Stimulated activated CD8-positive, alpha-beta memory T cell treated with anti-CD3 and anti-CD28 coated beads, Interleukin-4, amount 100 ng/mL, for 24 hours (primary cell): ENCODE data around the gene SLK.

Experiments used
- DNase-seq: peaks from one replicate; pipeline ENCODE4 v3.0.0-alpha.2; 2020; ENCODE audit warnings: low read depth

The SLK gene

DNA sequence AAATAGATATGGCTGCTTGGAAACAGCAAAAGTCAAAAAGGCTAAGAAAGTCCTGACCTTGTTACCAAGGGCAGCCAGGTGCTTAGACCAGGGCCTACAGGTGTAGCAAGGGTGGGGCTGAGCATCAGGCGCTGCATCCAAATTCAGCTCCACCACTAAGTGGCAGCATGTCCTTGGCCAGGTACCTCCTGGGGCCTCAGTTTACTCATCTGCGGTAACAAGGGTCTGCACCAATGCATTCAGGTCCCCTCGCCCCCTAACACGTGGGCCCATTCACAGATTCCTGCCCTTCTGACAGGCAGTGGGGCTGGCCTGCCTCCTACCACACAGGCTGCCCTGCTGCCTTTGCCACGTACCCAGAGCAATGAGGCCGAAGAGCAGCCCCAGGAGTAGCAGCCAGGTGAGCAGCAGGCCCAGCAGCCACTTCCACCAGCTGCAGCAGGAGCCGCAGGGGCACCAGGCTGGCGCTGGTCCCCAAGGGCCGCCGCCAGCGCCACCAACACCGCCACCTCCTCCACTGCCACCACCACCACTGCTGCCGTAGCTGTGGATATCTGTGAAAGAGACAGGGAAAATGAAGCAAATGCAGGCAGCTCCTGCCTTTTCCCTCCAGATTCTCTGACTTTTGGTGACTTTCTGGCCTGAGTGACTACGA lies 89.8 kb downstream of the SLK start:
- DNase-seq = no peak

DNA sequence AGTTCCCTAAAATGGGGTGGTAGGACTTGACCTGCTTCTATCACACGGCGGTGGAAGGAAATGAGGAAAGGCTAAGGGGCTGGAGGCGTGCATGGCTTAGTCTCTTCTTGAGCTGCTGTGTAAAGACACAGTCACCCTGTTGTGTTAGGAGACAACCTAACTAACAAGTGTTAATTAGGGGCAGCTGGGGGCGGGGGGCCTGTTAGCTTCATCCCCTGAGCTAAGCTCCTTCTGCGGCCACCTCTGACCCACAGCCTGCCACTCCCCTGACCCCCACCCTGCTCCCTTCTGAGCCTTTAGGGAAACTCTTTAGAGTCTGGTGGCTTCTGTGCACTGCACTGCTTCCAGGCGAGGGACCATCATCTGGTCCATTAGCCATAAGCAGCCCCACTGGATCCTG lies 90.8 kb downstream of the SLK start:
- no peak for DNase-seq

DNA sequence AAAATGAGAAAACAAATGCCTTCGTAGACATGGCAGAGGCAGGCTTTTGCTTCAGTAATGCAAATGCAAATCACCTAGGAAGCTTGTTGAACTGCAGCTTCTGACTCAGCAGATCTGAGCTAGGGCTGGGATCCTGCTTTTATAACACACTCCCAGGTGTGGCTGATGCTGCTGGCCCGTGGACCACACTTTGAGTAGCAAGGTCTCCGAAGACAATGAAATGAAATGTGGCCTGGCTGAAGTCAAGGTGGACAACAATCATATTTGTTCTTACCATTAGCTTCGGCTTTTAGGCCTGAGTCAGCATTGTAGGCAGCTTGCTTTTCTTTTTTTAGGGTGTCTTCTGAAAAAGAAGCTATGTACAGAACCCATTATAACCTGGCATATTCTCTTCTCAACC lies 92.4 kb downstream of the SLK start:
- no peak for DNase-seq

DNA sequence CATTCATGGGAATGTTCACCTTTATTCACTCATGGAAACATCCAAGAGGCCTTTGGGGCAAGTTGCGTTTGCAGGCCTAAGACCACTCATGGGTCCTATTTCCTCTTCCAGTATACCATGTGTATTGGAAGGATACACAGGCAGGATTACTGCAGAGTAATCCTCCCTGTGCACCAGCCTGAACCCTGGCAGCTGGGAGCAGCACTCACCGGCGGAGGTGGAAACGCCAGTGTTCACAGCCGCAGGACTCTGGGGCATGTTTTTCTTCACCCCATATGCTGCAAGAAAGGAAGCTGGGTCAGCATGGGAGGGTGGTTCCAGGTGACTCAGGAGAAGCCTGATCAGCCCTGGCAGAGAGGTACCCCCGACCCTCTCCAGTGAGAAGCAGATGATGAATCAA lies 94.3 kb downstream of the SLK start:
- DNase-seq = no peak

DNA sequence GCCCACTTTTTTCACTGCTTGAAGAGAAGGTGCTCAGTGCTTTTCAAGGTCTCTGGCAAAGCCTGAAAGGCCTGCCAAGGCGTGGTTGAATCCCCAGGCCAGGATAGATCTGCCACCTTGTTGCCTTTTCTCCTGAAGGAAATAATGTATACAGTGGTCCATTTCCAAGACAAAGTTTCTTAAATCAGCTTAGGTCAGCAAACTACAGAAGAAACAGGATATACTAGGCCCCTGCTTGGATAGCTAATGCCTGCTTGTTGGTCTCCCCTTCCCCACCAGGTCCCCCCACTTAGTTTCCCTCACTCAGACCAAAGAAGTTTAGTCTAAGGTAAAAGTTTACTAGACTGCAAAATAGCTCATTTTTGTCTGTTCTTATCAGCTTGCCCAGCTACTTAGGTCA lies 98.8 kb downstream of the SLK start:
- no peak for DNase-seq

DNA sequence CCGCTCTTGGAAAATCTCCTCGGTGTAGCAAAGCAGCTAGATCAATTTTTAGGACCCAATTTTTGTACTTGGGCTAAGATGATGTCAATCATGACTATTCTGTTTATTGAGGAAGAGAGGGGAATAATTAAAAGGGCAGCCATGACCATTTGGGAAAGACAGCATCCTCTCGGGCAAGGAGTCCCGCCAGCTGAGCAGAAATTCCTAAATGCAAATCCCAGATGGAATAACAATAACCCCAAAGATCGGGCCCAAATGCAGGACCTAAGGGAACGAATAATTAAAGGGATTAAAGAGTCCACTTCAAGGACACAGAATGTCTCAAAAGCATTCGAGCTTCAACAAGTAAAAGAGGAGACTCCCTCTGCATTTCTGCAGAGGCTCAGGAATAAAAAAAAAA lies 100.0 kb downstream of the SLK start:
- DNase-seq = no peak

DNA sequence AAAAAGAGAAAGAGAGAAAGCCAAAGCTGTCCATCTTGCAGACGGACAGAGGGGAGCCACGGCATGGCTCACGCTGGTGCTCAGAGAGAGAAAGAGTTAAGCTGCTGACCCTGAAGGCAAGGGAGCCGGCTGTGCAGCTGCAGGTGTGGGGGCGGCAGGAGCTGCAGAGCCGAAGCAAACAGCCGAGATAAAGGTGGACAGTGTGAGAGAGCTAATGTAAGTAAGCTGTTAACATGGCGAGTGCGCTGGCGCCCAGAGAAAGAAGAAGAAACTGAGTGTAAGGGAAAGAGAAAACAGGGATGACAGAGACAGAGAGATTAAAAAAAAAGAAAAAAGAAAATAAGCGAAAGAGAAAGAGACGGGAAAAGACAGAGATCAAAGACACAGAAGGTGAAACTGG lies 100.6 kb downstream of the SLK start:
- DNase-seq = no peak

DNA sequence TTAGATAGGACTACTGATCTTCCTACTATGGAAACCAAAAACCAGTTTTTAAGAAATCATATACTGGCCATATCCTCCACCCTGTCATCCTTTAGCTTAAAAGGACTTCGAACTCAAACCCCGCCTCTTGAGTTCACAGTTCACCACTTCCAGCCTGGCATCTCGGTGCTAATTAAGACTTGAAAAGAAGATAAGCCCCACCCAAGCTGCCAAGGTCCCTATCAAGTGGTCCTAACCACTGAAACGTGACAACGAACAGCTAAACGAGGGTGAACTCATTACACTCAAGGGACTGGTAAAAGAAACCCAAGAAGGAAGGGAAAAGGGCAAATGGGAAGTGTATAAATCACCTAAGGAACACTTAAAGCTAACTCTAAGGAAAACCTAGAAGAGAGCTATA lies 102.7 kb downstream of the SLK start:
- DNase-seq = no peak

DNA sequence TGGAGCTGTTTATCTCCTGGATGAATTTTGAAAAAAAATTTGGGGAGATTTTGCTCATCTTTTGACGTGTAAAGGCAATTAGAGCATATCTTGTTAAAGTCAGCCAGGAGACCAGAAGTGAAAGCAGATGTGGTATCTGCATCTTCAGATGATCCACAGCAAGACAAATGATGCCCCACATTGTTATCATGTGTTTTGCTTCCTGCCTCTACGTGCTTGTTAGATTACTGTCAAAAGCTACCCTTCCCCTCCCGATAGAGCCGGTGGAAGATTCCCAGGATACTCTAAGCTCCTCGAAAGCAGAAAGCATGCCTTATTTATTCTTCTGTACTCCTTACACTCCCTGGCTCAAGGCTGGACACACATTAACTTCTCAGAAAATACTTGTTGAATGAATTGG lies 105.8 kb downstream of the SLK start:
- DNase-seq = no peak

DNA sequence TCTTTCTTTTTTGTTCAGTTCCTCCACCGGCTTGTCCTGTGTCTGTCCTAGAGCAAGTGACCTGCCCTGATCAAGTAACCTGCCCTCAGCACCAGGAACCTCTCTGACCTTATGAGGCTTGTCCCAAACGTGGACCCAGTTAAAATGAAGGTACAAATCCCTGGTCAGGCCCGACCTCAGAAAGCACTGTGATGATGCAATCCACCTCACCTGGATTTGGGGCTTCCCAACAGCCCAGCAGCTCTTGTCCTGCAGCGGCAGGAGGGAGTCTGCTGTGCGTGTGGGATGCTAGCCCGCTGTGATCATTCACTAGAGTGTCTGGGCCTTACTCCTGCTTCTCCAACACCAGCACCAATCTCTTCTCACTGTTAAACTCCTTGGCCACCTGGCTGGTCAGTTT lies 107.6 kb downstream of the SLK start:
- no peak for DNase-seq

DNA sequence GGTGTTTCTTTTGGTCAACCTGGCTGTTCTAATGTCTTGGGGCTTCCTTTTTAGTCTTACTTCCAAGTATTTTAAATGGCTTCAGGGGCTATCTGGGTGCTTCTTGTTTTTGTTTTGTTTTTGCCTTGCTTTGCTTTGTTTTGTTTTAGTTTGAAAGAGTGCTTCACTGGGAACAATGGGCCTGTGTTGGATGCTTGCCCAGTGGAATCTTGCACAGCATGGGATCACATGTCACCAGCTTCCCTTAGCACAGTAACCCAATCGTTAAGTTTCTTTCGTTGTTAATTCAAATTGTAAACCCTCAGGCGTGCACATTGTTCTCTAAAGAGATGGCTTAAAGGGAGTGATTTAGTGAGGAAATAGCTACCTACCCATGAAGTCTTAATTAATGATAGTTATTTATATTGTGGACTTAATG lies 109.8 kb downstream of the SLK start:
- DNase-seq = no peak

DNA sequence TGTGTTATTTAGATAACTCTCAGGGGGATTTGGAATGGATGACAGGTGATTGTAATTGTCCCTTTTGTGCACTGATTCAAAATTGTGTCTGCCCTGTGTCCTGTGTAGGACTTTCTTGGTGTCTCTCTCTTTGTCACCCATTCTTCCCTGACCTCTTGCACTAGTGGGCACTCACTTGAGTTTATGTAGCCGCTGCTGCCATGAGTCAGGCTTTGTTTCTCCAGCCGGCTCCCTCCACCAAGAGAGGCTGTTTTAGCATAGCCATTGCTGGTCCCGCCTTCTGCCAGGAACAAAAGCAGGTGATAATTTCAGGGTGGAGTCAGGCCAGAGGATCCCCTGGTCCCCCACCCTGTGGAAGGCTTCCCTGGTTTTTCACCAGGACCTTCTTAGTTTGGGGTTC lies 110.3 kb downstream of the SLK start:
- DNase-seq = no peak

DNA sequence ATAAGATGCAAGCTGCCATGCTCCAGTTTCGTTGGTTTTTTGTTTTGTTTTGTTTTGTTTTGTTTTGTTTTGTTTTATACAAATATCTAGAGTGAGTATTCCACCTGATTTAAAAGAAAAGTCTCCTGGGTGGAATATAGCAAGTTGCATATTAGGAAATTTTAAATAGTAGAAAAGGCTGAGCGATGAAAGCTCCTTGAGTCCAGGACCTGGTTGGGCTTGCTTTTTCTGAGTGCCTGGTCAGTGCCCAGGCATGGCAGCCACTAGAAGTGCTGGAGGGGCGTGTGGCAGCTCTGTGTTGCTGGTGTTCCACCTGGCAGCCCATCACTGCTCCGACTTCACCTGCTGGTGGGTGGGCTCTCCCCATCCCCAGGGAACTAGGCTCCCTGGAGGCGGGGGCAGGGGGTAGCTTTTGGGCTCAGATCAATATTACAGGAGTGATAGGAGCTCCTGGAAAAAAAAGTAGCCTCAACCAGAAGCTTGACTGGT lies 110.8 kb downstream of the SLK start:
- DNase-seq = no peak
